ENCODE data around the gene ERBB2. TPM values are rescaled to one million over a fixed set of nuclear protein-coding genes. Genes with fewer than 3 reads are reported as not detected.

The ERBB2 gene
- total and polyA plus RNA-seq, 2 of the 13 experiments (the other 11 are each of a cell fraction or from before 2014, with no cell fraction given) = 57.7 to 64.1 TPM

DNA sequence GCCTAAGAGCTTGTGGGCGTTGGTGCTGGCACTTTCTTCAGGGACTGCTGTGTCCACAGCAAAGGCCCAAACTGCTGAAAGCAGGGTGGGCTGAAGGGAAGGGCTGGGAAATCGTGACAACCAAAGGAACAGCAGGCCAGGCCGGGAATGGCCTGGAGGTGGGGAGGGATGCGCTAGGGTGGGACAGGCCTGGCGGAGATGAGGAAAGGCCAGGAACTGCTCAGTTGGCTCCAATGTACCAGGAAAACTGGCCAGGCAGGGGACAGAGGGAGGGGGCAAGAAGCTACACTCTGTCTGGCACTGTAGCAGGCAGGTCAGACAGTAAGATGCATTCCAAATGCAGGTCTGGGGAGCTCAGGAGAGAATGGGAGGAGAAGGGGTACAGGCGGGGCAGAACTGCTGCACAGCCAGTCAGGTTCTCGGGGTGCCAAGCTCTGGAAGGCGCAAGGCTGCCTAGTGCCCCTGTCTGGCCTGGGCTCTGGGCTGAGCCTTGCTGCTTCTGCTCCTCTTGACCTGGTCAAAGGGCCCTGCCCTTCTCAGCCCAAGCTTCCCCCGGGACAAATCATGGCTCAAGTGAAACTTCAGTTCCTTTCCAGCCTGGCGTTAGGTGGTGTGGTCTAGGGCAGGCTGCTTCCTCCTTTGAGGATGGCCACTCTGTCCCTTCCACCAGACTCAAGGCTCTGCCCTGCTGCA is 24.3 kb upstream of the ERBB2 start (continued):
- no peak for TF ChIP-seq ZNF749 (CRISPR knock-in tag; IDR thresholded peaks at IDR 0.05; ENCODE audit: borderline replicate concordance)
- TF ChIP-seq SYNCRIP (IDR thresholded peaks at IDR 0.05; ENCODE audit: insufficient read depth, low read depth, low read length) = no peak
- TF ChIP-seq ZNF431 (CRISPR knock-in tag; IDR thresholded peaks at IDR 0.05; ENCODE audit: borderline replicate concordance, low read depth) = no peak
- TF ChIP-seq ZNF589 (CRISPR knock-in tag; conservative IDR thresholded peaks at IDR 0.05) = no peak
- TF ChIP-seq PHF21A (CRISPR knock-in tag; IDR thresholded peaks at IDR 0.05) = no peak
- TF ChIP-seq RAD51 (IDR thresholded peaks at IDR 0.05; ENCODE audit: borderline replicate concordance) = no peak
- no peak for TF ChIP-seq ZNF441 (CRISPR knock-in tag; IDR thresholded peaks at IDR 0.05; ENCODE audit: borderline replicate concordance)
- TF ChIP-seq, protein P1, sequence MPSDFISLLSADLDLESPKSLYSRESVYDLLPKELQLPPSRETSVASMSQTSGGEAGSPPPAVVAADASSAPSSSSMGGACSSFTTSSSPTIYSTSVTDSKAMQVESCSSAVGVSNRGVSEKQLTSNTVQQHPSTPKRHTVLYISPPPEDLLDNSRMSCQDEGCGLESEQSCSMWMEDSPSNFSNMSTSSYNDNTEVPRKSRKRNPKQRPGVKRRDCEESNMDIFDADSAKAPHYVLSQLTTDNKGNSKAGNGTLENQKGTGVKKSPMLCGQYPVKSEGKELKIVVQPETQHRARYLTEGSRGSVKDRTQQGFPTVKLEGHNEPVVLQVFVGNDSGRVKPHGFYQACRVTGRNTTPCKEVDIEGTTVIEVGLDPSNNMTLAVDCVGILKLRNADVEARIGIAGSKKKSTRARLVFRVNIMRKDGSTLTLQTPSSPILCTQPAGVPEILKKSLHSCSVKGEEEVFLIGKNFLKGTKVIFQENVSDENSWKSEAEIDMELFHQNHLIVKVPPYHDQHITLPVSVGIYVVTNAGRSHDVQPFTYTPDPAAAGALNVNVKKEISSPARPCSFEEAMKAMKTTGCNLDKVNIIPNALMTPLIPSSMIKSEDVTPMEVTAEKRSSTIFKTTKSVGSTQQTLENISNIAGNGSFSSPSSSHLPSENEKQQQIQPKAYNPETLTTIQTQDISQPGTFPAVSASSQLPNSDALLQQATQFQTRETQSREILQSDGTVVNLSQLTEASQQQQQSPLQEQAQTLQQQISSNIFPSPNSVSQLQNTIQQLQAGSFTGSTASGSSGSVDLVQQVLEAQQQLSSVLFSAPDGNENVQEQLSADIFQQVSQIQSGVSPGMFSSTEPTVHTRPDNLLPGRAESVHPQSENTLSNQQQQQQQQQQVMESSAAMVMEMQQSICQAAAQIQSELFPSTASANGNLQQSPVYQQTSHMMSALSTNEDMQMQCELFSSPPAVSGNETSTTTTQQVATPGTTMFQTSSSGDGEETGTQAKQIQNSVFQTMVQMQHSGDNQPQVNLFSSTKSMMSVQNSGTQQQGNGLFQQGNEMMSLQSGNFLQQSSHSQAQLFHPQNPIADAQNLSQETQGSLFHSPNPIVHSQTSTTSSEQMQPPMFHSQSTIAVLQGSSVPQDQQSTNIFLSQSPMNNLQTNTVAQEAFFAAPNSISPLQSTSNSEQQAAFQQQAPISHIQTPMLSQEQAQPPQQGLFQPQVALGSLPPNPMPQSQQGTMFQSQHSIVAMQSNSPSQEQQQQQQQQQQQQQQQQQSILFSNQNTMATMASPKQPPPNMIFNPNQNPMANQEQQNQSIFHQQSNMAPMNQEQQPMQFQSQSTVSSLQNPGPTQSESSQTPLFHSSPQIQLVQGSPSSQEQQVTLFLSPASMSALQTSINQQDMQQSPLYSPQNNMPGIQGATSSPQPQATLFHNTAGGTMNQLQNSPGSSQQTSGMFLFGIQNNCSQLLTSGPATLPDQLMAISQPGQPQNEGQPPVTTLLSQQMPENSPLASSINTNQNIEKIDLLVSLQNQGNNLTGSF (CRISPR knock-in tag; IDR thresholded peaks at IDR 0.05) = no peak
- no peak for TF ChIP-seq ZNF607 (CRISPR knock-in tag; IDR thresholded peaks at IDR 0.05; ENCODE audit: borderline replicate concordance)
- TF ChIP-seq YEATS2 (CRISPR knock-in tag; IDR thresholded peaks at IDR 0.05; ENCODE audit: borderline replicate concordance) = 0 out of 2 replicates have a peak, but pooled peaks have one; percentile 8
- no peak for TF ChIP-seq GABPB1 (CRISPR knock-in tag; IDR thresholded peaks at IDR 0.05)
- TF ChIP-seq ZNF879 (CRISPR knock-in tag; IDR thresholded peaks at IDR 0.05) = no peak
- no peak for TF ChIP-seq BRCA1 (CRISPR knock-in tag; IDR thresholded peaks at IDR 0.05)
- TF ChIP-seq SATB2 (CRISPR knock-in tag; IDR thresholded peaks at IDR 0.05) = no peak
- no peak for TF ChIP-seq CBX1 (IDR thresholded peaks at IDR 0.05; ENCODE audit: low read depth)
- TF ChIP-seq ZNF3 (CRISPR knock-in tag; IDR thresholded peaks at IDR 0.05) = no peak
- TF ChIP-seq ZNF530 (CRISPR knock-in tag; IDR thresholded peaks at IDR 0.05; ENCODE audit: low read depth) = no peak
- TF ChIP-seq, protein P2, sequence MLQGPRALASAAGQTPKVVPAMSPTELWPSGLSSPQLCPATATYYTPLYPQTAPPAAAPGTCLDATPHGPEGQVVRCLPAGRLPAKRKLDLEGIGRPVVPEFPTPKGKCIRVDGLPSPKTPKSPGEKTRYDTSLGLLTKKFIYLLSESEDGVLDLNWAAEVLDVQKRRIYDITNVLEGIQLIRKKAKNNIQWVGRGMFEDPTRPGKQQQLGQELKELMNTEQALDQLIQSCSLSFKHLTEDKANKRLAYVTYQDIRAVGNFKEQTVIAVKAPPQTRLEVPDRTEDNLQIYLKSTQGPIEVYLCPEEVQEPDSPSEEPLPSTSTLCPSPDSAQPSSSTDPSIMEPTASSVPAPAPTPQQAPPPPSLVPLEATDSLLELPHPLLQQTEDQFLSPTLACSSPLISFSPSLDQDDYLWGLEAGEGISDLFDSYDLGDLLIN (CRISPR knock-in tag; IDR thresholded peaks at IDR 0.05; ENCODE audit: borderline replicate concordance) = no peak
- no peak for TF ChIP-seq STAG1 (CRISPR knock-in tag; IDR thresholded peaks at IDR 0.05)
- no peak for TF ChIP-seq ZNF781 (CRISPR knock-in tag; IDR thresholded peaks at IDR 0.05; ENCODE audit: borderline replicate concordance, not compliant biosample characterization)
- TF ChIP-seq, protein P3, sequence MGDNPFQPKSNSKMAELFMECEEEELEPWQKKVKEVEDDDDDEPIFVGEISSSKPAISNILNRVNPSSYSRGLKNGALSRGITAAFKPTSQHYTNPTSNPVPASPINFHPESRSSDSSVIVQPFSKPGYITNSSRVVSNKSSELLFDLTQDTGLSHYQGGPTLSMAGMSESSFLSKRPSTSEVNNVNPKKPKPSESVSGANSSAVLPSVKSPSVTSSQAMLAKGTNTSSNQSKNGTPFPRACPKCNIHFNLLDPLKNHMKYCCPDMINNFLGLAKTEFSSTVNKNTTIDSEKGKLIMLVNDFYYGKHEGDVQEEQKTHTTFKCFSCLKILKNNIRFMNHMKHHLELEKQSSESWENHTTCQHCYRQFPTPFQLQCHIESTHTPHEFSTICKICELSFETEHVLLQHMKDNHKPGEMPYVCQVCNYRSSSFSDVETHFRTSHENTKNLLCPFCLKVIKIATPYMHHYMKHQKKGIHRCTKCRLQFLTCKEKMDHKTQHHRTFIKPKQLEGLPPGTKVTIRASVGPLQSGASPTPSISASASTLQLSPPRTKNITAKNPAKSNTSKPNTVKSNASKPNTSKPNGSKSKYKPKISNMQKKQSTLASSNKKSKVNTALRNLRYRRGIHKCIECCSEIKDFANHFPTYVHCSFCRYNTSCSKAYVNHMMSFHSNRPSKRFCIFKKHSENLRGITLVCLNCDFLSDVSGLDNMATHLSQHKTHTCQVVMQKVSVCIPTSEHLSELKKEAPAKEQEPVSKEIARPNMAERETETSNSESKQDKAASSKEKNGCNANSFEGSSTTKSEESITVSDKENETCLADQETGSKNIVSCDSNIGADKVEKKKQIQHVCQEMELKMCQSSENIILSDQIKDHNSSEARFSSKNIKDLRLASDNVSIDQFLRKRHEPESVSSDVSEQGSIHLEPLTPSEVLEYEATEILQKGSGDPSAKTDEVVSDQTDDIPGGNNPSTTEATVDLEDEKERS (CRISPR knock-in tag; IDR thresholded peaks at IDR 0.05) = no peak
- TF ChIP-seq ZNF891 (CRISPR knock-in tag; IDR thresholded peaks at IDR 0.05) = no peak; the same call in 1 of the 2 replicates
